Activated CD8-positive, alpha-beta memory T cell treated with anti-CD3 and anti-CD28 coated beads for 36 hours (primary cell): ENCODE results near the gene ACAP1. TPM values are rescaled to one million over a fixed set of nuclear protein-coding genes. Genes with fewer than 3 reads are reported as not detected.
"Not testable (repeated sequence)": the region's sequence is repeated elsewhere in the genome, so short reads cannot be mapped to it uniquely, and the experiment has no call there.

Experiments
- CTCF ChIA-PET: fragments of 350-600 bp; sonication (Branson Sonifier 250); formaldehyde crosslinking; loops from one replicate; lab custom pipeline; 2021; ENCODE audit warnings: antibody characterized with exemption; lab: Charles Lee
- POLR2A ChIA-PET: fragments of 350-600 bp; sonication (Branson Sonifier 250); formaldehyde crosslinking; loops from one replicate; lab custom pipeline; 2021; ENCODE audit warnings: antibody characterized with exemption; lab: Charles Lee
- total RNA-seq, 2 experiments: library from RNA; stranded (reverse); gene quantifications; one replicate each; pipeline ENCODE4 v1.2.3, GENCODE V29; 2021

ACAP1 gene
- total RNA-seq, 2 experiments from 2014 or later, result 234 to 241 TPM

GRCh38 chr17:7322520-7323194 is 13.7 kb upstream of the ACAP1 start:
- POLR2A ChIA-PET, result no interaction called here
- CTCF ChIA-PET, result interaction anchor here (2.5 to 2.6 kb wide), 2 partner anchors 14 to 21 kb away, joined by 9 to 16 read pairs; partner anchors contain the start of gene ACAP1

- ChIA-PET POLR2A (no interaction called here), CTCF (interaction anchor here (1.0 to 2.6 kb wide), 3 partner anchors 12 to 364 kb away, joined by 4 to 16 read pairs (median 9); partner anchors contain the start of genes ACAP1, TP53 and WRAP53)
Observed at GRCh38 chr17:7323731-7324437, 12.4 kb upstream of the ACAP1 start.

DNA sequence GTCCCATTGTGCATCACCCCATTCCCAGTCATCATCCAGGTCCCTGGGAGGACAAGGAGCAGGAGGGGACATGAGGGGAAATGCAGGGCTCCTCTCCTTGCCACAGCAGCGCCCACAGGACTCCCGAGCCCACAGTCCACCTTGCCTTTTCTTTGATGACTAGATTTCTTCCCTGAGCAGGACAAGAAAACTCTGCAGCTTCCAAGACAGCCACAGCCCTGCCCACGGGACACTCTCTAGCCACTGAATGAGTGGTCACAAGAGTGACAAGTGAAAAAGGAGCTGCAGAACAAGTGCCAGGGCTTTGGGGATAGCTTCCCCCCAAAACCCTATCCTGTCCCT is 11.9 kb upstream of the ACAP1 start:
- ChIA-PET POLR2A (interaction anchor here (1.0 kb wide), 1 partner anchor 11 kb away, joined by 7 read pairs; no protein-coding TSS in a partner anchor), CTCF (interaction anchor here (0.6 to 2.6 kb wide), 6 partner anchors 11 to 363 kb away, joined by 3 to 16 read pairs (median 4); partner anchors contain the start of genes ACAP1, TMEM95, TP53 and WRAP53)

DNA sequence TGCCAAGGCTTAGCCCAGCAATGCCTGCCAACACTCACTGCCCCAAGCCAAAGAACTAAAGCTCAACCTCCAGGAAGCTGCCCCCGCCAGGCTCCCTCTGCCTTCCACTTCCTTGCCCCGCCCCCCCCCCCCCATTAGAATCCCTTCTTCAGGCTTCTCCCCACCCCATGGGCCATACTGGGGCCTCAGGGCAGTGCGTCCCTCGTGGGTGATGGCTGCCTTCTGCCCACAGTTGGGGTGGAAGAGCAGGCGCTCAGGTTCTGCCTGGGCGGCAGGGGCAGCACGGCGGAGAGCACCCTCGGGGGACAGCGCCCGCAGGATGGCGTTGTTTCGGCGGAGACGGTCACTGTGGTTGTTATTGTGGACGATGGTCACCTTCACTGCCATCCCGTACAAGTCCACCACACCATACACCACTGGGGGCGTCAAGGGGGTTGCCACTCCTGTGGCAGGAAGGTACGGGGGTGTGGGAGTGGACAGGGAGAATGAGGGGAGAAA is 11.2 kb upstream of the ACAP1 start:
- CTCF ChIA-PET, result interaction anchor here (0.6 to 2.6 kb wide), 6 partner anchors 11 to 363 kb away, joined by 3 to 16 read pairs (median 4); partner anchors contain the start of genes ACAP1, TMEM95, TP53 and WRAP53
- POLR2A ChIA-PET, result interaction anchor here (1.0 kb wide), 1 partner anchor 12 kb away, joined by 7 read pairs; no protein-coding TSS in a partner anchor

DNA sequence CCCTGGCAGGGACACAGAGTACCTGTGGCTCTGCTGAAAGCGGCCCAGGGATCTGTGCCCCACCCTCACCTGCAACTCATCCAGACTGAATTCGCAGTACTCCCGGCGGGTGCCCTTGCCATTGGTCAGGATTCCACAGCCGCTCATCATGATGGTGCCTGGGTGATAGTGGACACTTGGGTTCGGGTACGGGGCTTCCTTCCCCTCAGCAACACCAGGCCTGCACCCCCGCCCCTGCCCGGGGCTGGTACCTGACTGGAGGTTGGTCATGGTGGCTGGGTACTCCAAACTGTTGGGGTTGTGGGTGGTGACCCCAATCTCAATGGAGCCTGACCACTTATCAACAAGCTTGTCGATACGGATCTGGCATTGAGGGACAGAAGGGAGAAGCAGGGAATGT is 10.1 kb upstream of the ACAP1 start:
- CTCF ChIA-PET, result interaction anchor here (1.0 to 1.3 kb wide), 3 partner anchors 10 to 45 kb away, joined by 3 to 4 read pairs (median 4); partner anchors contain the start of genes ACAP1 and SLC2A4
- POLR2A ChIA-PET, result no interaction called here

- ChIA-PET POLR2A (no interaction called here), CTCF (interaction anchor here (1.0 to 1.3 kb wide), 3 partner anchors 9 to 46 kb away, joined by 3 to 4 read pairs (median 4); partner anchors contain the start of genes ACAP1 and SLC2A4)
Observed at GRCh38 chr17:7327056-7327455, 9.3 kb upstream of the ACAP1 start.

- POLR2A ChIA-PET, result no interaction called here
Observed at GRCh38 chr17:7327501-7327900, 8.8 kb upstream of the ACAP1 start.

DNA sequence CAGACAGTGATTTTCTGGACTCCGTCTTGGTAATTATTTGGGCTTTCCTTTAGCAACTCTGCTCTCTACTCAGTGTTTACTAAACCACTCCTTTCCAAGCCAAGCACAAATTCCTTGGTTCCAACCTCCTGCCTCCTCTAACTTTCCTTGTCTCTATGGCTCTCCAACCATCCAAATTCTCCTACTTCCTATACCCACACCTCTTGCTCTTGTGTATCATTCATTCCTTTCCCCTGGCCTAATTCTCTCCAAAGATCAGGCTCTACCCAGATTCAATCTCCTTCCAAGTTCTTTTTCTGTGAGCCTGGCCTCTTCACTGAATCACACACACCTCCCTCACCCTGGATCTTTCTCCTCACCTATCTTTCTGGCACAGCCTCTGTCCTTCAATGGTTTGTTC is 8.3 kb upstream of the ACAP1 start:
- CTCF ChIA-PET, result interaction anchor here (0.8 to 1.6 kb wide), 3 partner anchors 10 to 93 kb away, joined by 3 to 6 read pairs (median 3); partner anchors contain the start of gene DVL2
- POLR2A ChIA-PET, result no interaction called here

More at GRCh38 chr17:7327501-7327900, 8.8 kb upstream of the ACAP1 start:
- CTCF ChIA-PET, result no interaction called here

DNA sequence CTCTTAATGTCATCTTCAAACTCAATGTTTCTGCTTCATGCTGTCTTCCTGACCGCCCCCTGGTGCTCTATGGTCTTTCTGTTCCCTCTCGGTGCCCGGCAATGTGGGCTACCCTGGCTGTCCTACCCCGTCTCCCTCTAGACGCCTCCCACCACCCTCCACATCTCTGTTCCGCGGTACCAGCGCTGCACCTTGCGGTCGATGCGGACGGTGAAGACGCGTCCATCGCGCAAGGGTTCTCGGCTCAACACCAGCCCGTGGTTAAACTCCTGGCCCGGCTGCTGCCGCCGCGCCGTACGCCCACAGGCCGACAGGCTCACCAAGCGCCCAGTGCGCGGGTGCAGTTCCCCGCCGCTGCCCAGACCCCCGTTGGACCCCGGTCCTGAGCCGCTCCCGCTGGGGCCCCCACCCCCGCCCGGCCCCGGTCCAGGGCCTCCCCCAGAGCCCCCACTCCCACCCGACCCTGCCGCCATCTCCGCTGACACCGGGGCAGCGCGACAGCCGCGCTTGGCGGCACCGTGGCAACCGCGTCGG is 7.4 kb upstream of the ACAP1 start, which contains the start of gene NEURL4:
TSS of gene NEURL4 (minus strand) at position 496 of the 534 bp plus-strand sequence. CDS start at position 473, 23 bp downstream.
- CTCF ChIA-PET, result interaction anchor here (0.7 to 2.7 kb wide), 9 partner anchors 9 to 232 kb away, joined by 3 to 11 read pairs (median 4); partner anchors contain the start of genes DVL2, GPS2 and SENP3
- POLR2A ChIA-PET, result interaction anchor here (0.8 to 1.9 kb wide), 13 partner anchors 8 to 357 kb away, joined by 3 to 13 read pairs (median 5); partner anchors contain the start of genes GPS2, MPDU1 and TMEM102

DNA sequence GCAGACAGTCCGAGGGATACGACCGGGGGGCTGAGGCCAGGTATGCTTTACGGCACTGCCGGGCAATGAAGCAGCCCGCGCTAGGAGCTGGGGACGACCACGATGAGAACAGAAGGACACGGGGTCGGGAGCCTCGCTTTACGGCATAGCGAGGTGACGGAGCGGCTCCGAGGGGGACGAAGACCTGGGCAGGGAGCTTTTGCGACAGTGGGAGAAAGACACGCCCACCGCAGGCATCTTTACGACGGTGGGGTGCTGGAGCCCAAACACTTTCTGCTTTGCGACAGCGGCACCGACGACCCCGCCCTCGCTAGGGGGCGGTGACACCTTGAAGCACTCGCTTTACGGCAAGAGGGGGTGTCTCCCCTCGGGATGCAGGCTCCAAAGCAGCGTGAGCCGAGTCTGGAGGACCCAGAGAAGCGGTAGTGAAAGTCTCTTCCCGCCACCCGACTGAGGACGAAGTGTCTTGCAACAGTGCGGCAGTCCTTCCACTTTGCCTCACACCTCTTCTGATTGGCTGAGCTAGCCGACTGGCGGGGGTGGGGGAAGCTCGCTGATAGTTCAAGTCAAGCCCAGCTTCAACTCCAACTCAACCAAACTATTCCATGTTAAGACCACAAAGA is 6.8 kb upstream of the ACAP1 start:
- POLR2A ChIA-PET, result interaction anchor here (0.5 to 1.9 kb wide), 17 partner anchors 9 to 357 kb away, joined by 3 to 13 read pairs (median 5); partner anchors contain the start of genes GPS2, MPDU1, POLR2A and TMEM102
- CTCF ChIA-PET, result interaction anchor here (0.7 to 2.7 kb wide), 10 partner anchors 9 to 231 kb away, joined by 3 to 11 read pairs (median 4); partner anchors contain the start of genes GPS2 and SENP3

DNA sequence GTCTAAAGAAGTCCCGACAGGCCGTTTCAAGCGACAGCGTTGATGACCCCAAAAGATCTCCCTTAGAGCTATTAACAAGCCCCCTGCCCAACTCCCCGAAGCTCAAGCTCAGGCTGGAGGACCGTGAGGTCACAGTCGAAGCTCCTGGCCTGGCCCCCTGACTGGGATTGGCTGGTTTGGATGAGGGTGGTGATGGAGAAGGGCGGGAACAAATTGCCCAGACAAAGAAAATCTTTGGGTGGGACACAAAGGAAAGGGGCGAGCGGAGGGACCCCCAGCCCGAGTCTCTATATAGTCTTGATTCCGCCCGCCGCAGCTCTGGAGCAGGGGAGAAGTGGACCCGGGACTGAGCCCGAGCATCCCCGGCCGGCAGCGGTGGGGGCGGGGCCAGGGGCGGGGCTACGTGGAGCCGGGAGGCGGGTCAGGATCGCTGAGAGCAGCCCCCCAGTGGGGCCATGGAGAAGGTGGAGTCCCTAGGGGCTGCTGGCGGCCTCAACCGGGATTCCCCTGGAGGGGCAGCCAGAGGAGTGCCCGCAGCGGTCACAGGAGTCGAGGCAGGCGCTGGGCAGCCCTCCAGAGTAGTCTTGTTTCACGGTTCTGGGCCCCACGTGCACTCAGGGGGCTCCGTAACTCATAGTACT is 6.2 kb upstream of the ACAP1 start:
- CTCF ChIA-PET, result interaction anchor here (0.7 to 2.7 kb wide), 8 partner anchors 14 to 231 kb away, joined by 3 to 11 read pairs (median 4); partner anchors contain the start of genes GPS2 and SENP3
- POLR2A ChIA-PET, result interaction anchor here (0.5 to 1.9 kb wide), 16 partner anchors 10 to 356 kb away, joined by 3 to 13 read pairs (median 5); partner anchors contain the start of genes GPS2, MPDU1, POLR2A and TMEM102

- POLR2A ChIA-PET, result interaction anchor here (1.9 kb wide), 1 partner anchor 110 kb away, joined by 5 read pairs; no protein-coding TSS in a partner anchor
- CTCF ChIA-PET, result interaction anchor here (1.6 to 2.7 kb wide), 2 partner anchors 14 to 25 kb away, joined by 4 to 11 read pairs; no protein-coding TSS in a partner anchor
Observed at GRCh38 chr17:7330638-7331015, 5.7 kb upstream of the ACAP1 start.

- ChIA-PET POLR2A (no interaction called here), CTCF (interaction anchor here (1.6 kb wide), 1 partner anchor 36 kb away, joined by 3 read pairs; no protein-coding TSS in a partner anchor)
Observed at GRCh38 chr17:7332111-7332510, 4.2 kb upstream of the ACAP1 start.

DNA sequence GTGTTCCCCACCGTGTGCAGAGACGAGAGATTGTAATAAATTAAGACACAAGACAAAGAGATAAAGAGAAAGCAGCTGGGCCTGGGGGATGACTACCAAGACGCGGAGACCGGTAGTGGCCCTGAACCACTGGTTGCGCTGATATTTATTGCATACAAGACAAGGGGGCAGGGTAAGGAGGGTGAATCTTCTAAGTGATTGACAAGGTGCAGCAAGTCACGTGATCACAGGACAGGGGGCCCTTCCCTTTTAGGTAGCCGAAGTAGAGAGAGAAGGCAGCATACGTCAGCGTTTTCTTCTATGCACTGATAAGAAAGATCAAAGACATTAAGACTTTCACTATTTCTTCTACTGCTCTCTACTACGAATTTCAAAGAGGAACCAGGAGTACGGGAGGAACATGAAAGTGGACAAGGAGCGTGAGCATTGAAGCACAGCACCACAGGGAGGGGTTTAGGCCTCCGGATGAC is 3.7 kb upstream of the ACAP1 start:
- POLR2A ChIA-PET, result not testable (repeated sequence)

GRCh38 chr17:7334938-7335538 is 1.3 kb upstream of the ACAP1 start:
- ChIA-PET POLR2A (interaction anchor here (2.1 kb wide), 1 partner anchor 10 kb away, joined by 11 read pairs; no protein-coding TSS in a partner anchor), CTCF (interaction anchor here (1.0 to 3.6 kb wide), 8 partner anchors 10 to 100 kb away, joined by 3 to 21 read pairs (median 6); partner anchors contain the start of genes GPS2 and TMEM102)

More for the DNA sequence above, 3.7 kb upstream of the ACAP1 start:
- CTCF ChIA-PET, result interaction anchor here (1.6 kb wide), 1 partner anchor 36 kb away, joined by 3 read pairs; no protein-coding TSS in a partner anchor

DNA sequence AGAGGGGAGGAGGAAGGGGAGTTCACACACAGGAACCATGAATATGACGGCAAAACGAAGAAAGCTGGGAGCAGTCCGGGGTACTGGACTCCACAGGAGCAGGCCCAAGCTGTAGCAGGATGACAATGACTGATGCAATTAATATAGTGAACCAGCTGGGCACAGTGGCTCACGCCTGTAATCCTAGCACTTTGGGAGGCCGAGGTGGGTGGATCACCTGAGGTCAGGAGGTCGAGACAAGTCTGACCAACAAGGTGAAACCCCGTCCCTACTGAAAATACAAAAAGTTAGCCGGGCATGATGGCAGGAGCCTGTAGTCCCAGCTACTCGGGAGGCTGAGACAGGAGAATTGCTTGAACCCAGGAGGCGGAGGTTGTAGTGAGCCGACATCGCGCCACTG is 564 bp upstream of the ACAP1 start:
- POLR2A ChIA-PET, result interaction anchor here (1.0 to 2.3 kb wide), 4 partner anchors 9 to 117 kb away, joined by 3 to 13 read pairs (median 12); partner anchors contain the start of genes ACADVL and DLG4
- CTCF ChIA-PET, result interaction anchor here (0.8 to 3.6 kb wide), 13 partner anchors 9 to 803 kb away, joined by 3 to 21 read pairs (median 4); partner anchors contain the start of genes GPS2 and TMEM102
